Skeletal muscle tissue (tissue), 4 donors: ENCODE data around the gene VIT. TPM values are rescaled to one million over a fixed set of nuclear protein-coding genes. Genes with fewer than 3 reads are reported as not detected.

ENCODE experiments used
- H3K27ac ChIP-seq: one replicate; pipeline ENCODE4 v1.7.0; 2013; ENCODE audit warnings: mild to moderate bottlenecking, low read depth, low read length, inconsistent platforms
- H3K27me3 ChIP-seq, 3 donors: one replicate each; pipeline ENCODE4 v1.7.0; 2013; ENCODE audit warnings: low read length in 3 of 3; ENCODE audit not compliant: control insufficient read depth in 3 of 3, insufficient read depth in 3 of 3
- H3K36me3 ChIP-seq, 3 donors: one replicate each; pipeline ENCODE4 v1.7.0; 2013; ENCODE audit warnings: low read length in 3 of 3; ENCODE audit not compliant: control insufficient read depth in 3 of 3, insufficient read depth in 3 of 3
- H3K4me1 ChIP-seq, 3 donors: one replicate each; pipeline ENCODE4 v1.7.0; 2013; ENCODE audit warnings: low read length in 3 of 3, mild to moderate bottlenecking in 3 of 3; ENCODE audit not compliant: control insufficient read depth in 3 of 3, insufficient read depth in 3 of 3
- H3K4me3 ChIP-seq, 3 donors: one replicate each; pipeline ENCODE4 v1.7.0; 2013; ENCODE audit warnings: low read length in 3 of 3
- H3K9ac ChIP-seq, 3 donors: one replicate each; pipeline ENCODE4 v1.7.0; 2013; ENCODE audit warnings: low read length in 3 of 3, mild to moderate bottlenecking in 3 of 3, moderate library complexity in 2 of 3, low read depth in 1 of 3
- H3K9me3 ChIP-seq, 3 donors: one replicate each; pipeline ENCODE4 v1.7.0; 2013; ENCODE audit warnings: low read length in 3 of 3; ENCODE audit not compliant: control insufficient read depth in 3 of 3
- total RNA-seq: library from RNA; depleted of rRNA; stranded (reverse); fragments of >200 nt; gene quantifications from one replicate; pipeline ENCODE4 v1.2.3, GENCODE V29; 2014
- donor health status: Osteomylitis.

Gene VIT
- total RNA-seq, 1 donor from 2014 or later: 6.8 TPM

GRCh38 chr2:36729067-36729466 is 32.6 kb downstream of the VIT start:
- Histone ChIP-seq H3K4me3 (no peak overlapping the region), H3K36me3 (no peaks in the 10 kb centered on the region), H3K4me1 (no peaks in the 10 kb centered on the region), H3K9ac (no peak overlapping the region), H3K9me3 (peaks cover 0 to 4% (median 0%) of the 10 kb centered on the region in 3 donors), H3K27ac (no peak overlapping the region), H3K27me3 (no peaks in the 10 kb centered on the region)

GRCh38 chr2:36731941-36732672 is 35.6 kb downstream of the VIT start:
- no peaks in the 10 kb centered on the region for H3K36me3 ChIP-seq
- no peak overlapping the region for H3K27ac ChIP-seq
- no peak overlapping the region for H3K4me3 ChIP-seq
- no peaks in the 10 kb centered on the region for H3K4me1 ChIP-seq
- no peak overlapping the region for H3K9ac ChIP-seq
- peaks cover 0 to 4% (median 0%) of the 10 kb centered on the region in 3 donors for H3K9me3 ChIP-seq
- no peaks in the 10 kb centered on the region for H3K27me3 ChIP-seq

GRCh38 chr2:36732673-36733036 is 36.1 kb downstream of the VIT start:
- no peak overlapping the region for H3K4me3 ChIP-seq
- H3K27me3 ChIP-seq: no peaks in the 10 kb centered on the region
- no peak overlapping the region for H3K9ac ChIP-seq
- peaks cover 0 to 4% (median 0%) of the 10 kb centered on the region in 3 donors for H3K9me3 ChIP-seq
- H3K4me1 ChIP-seq: no peaks in the 10 kb centered on the region
- no peaks in the 10 kb centered on the region for H3K36me3 ChIP-seq
- H3K27ac ChIP-seq: no peak overlapping the region

- Histone ChIP-seq H3K36me3 (no peaks in the 10 kb centered on the region), H3K4me3 (no peak overlapping the region), H3K9me3 (peaks cover 0 to 4% (median 0%) of the 10 kb centered on the region in 3 donors), H3K27ac (no peak overlapping the region), H3K9ac (no peak overlapping the region), H3K27me3 (no peaks in the 10 kb centered on the region), H3K4me1 (no peaks in the 10 kb centered on the region)
These were observed 36.7 kb downstream of the VIT start for GRCh38 chr2:36733215-36733614.

GRCh38 chr2:36734304-36734703 is 37.8 kb downstream of the VIT start:
- H3K27me3 ChIP-seq: no peaks in the 10 kb centered on the region

GRCh38 chr2:36737131-36737750 is 40.7 kb downstream of the VIT start:
- Histone ChIP-seq H3K27ac (no peak overlapping the region), H3K4me3 (no peak overlapping the region), H3K9me3 (no peaks in the 10 kb centered on the region), H3K9ac (no peak overlapping the region), H3K4me1 (no peaks in the 10 kb centered on the region), H3K36me3 (no peaks in the 10 kb centered on the region), H3K27me3 (no peaks in the 10 kb centered on the region)

More at GRCh38 chr2:36734304-36734703, 37.8 kb downstream of the VIT start:
- H3K9ac ChIP-seq: no peak overlapping the region
- H3K9me3 ChIP-seq: peaks cover 0 to 4% (median 0%) of the 10 kb centered on the region in 3 donors
- H3K27ac ChIP-seq: no peak overlapping the region
- no peaks in the 10 kb centered on the region for H3K36me3 ChIP-seq
- H3K4me1 ChIP-seq: no peaks in the 10 kb centered on the region
- H3K4me3 ChIP-seq: no peak overlapping the region

- no peaks in the 10 kb centered on the region for H3K27me3 ChIP-seq
- H3K27ac ChIP-seq: no peak overlapping the region
- H3K4me3 ChIP-seq: no peak overlapping the region
- H3K9me3 ChIP-seq: peaks cover 0 to 7% (median 0%) of the 10 kb centered on the region in 3 donors
- peaks cover 0 to 4% (median 0%) of the 10 kb centered on the region in 3 donors for H3K36me3 ChIP-seq
- no peak overlapping the region for H3K9ac ChIP-seq
- no peaks in the 10 kb centered on the region for H3K4me1 ChIP-seq
These were observed 43.6 kb downstream of the VIT start for GRCh38 chr2:36740061-36740460.

GRCh38 chr2:36741188-36741837 is 44.8 kb downstream of the VIT start:
- Histone ChIP-seq H3K4me3 (no peak overlapping the region), H3K36me3 (peaks cover 0 to 4% (median 0%) of the 10 kb centered on the region in 3 donors), H3K4me1 (no peaks in the 10 kb centered on the region), H3K9ac (no peak overlapping the region), H3K9me3 (peaks cover 0 to 7% (median 0%) of the 10 kb centered on the region in 3 donors), H3K27me3 (no peaks in the 10 kb centered on the region), H3K27ac (no peak overlapping the region)

GRCh38 chr2:36743954-36744353 is 47.4 kb downstream of the VIT start:
- no peak overlapping the region for H3K9ac ChIP-seq
- no peak overlapping the region for H3K27ac ChIP-seq
- peaks cover 0 to 7% (median 0%) of the 10 kb centered on the region in 3 donors for H3K9me3 ChIP-seq
- H3K4me1 ChIP-seq: no peaks in the 10 kb centered on the region
- peaks cover 0 to 4% (median 0%) of the 10 kb centered on the region in 3 donors for H3K36me3 ChIP-seq
- H3K27me3 ChIP-seq: no peaks in the 10 kb centered on the region
- H3K4me3 ChIP-seq: no peak overlapping the region

GRCh38 chr2:36748166-36748565 is 51.7 kb downstream of the VIT start:
- H3K9ac ChIP-seq: no peak overlapping the region
- H3K4me3 ChIP-seq: no peak overlapping the region
- peaks cover 0 to 3% (median 0%) of the 10 kb centered on the region in 3 donors for H3K27me3 ChIP-seq
- H3K36me3 ChIP-seq: peaks cover 0 to 4% (median 0%) of the 10 kb centered on the region in 3 donors
- H3K27ac ChIP-seq: no peak overlapping the region
- H3K9me3 ChIP-seq: peaks cover 0 to 7% (median 0%) of the 10 kb centered on the region in 3 donors
- H3K4me1 ChIP-seq: no peaks in the 10 kb centered on the region
